Neural cell (in vitro differentiated cells): ENCODE data around the gene SORL1-AS1.

Source experiments
- H2AFZ ChIP-seq: fragments of 200-600, 300-800 bp; sonication (generic), shearing (Covaris generic); 2 replicates; pipeline ENCODE4 v1.6.0; 2014; ENCODE audit warnings: low read depth, mild to moderate bottlenecking, antibody characterized with exemption, low read length, moderate library complexity
- H3F3A ChIP-seq: fragments of 200-600 bp; shearing (Covaris generic); 2 replicates; pipeline ENCODE4 v1.6.1; 2016; ENCODE audit warnings: mild to moderate bottlenecking, moderate library complexity, mixed read lengths, antibody characterized with exemption, low read length; ENCODE audit not compliant: insufficient read depth, poor library complexity, severe bottlenecking
- H3K27ac ChIP-seq: fragments of 200-600, 300-800 bp; sonication (generic), shearing (Covaris generic); 2 replicates; pipeline ENCODE4 v1.5.1; 2014; ENCODE audit warnings: mild to moderate bottlenecking, low read length, moderate library complexity
- H3K27me3 ChIP-seq: fragments of 300-800, 200-600 bp; sonication (generic), shearing (Covaris generic); 2 replicates; pipeline ENCODE4 v1.6.0; 2014; ENCODE audit warnings: mild to moderate bottlenecking, low read depth, low read length, moderate library complexity; ENCODE audit not compliant: insufficient read depth
- H3K36me3 ChIP-seq: fragments of 300-800, 200-600 bp; sonication (generic), shearing (Covaris generic); 2 replicates; pipeline ENCODE4 v1.5.1; 2014; ENCODE audit warnings: mild to moderate bottlenecking, antibody characterized with exemption, low read length, moderate library complexity; ENCODE audit not compliant: insufficient read depth
- H3K4me2 ChIP-seq: fragments of 300-800, 200-600 bp; sonication (generic), shearing (Covaris generic); 2 replicates; pipeline ENCODE4 v1.6.0; 2014; ENCODE audit warnings: mild to moderate bottlenecking, low read length
- H3K4me3 ChIP-seq: fragments of 300-800, 200-600 bp; sonication (generic), shearing (Covaris generic); 2 replicates; pipeline ENCODE4 v1.5.1; 2014; ENCODE audit warnings: mild to moderate bottlenecking, low read length, moderate library complexity
- H3K79me2 ChIP-seq: fragments of 200-600 bp; shearing (Covaris generic); replicated peaks from 2 replicates; pipeline ENCODE4 v1.6.0; 2014; ENCODE audit warnings: mild to moderate bottlenecking, low read length, moderate library complexity; ENCODE audit not compliant: insufficient read depth
- H3K9ac ChIP-seq: fragments of 300-800, 200-600 bp; sonication (generic), shearing (Covaris generic); 2 replicates; pipeline ENCODE4 v1.6.1; 2016; ENCODE audit warnings: mild to moderate bottlenecking, low read length, mixed read lengths
- H3K9me2 ChIP-seq: fragments of 200-600 bp; shearing (Covaris generic); 2 replicates; pipeline ENCODE4 v1.6.1; 2016; ENCODE audit warnings: mild to moderate bottlenecking, low read length, mixed read lengths; ENCODE audit not compliant: insufficient read depth
- H3K9me3 ChIP-seq: fragments of 200-600, 300-800 bp; sonication (generic), shearing (Covaris generic); 2 replicates; pipeline ENCODE4 v1.6.1; 2016; ENCODE audit warnings: mild to moderate bottlenecking, mixed run types, low read length, moderate library complexity, mixed read lengths
- H4K20me1 ChIP-seq: fragments of 200-600 bp; shearing (Covaris generic); 2 replicates; pipeline ENCODE4 v1.6.1; 2016; ENCODE audit warnings: mild to moderate bottlenecking, mixed run types; ENCODE audit not compliant: insufficient read depth
- CTCF ChIP-seq: fragments of 450-650 bp; IDR thresholded peaks from 2 replicates; pipeline ENCODE4 v1.5.1; 2014; ENCODE audit warnings: antibody characterized with exemption, mild to moderate bottlenecking, moderate library complexity; ENCODE audit not compliant: poor library complexity, severe bottlenecking
- EP300 ChIP-seq: fragments of 450-650 bp; conservative IDR thresholded peaks from 2 replicates; pipeline ENCODE4 v1.6.1; 2014; ENCODE audit warnings: antibody characterized with exemption, mild to moderate bottlenecking, moderate library complexity; ENCODE audit not compliant: poor library complexity, severe bottlenecking
- EZH2 ChIP-seq: fragments of 200-600, 300-800 bp; shearing (Covaris generic), sonication (generic); IDR thresholded peaks from 2 replicates; pipeline ENCODE4 v1.6.1; 2014; ENCODE audit warnings: antibody characterized with exemption, low read length, borderline replicate concordance, mild to moderate bottlenecking; ENCODE audit not compliant: insufficient read depth, poor library complexity, severe bottlenecking
- MXI1 ChIP-seq: fragments of 450-650 bp; conservative IDR thresholded peaks from 2 replicates; pipeline ENCODE4 v1.6.1; 2014; ENCODE audit warnings: antibody characterized with exemption, mild to moderate bottlenecking; ENCODE audit not compliant: poor library complexity, severe bottlenecking
- POLR2AphosphoS5 ChIP-seq: IDR thresholded peaks from 2 replicates; pipeline ENCODE4 v1.6.1; 2012
- RAD21 ChIP-seq: fragments of 450-650 bp; conservative IDR thresholded peaks from 2 replicates; pipeline ENCODE4 v1.6.1; 2014; ENCODE audit warnings: antibody characterized with exemption, mild to moderate bottlenecking, moderate library complexity
- SMC3 ChIP-seq: fragments of 450-650 bp; conservative IDR thresholded peaks from 2 replicates; pipeline ENCODE4 v1.6.1; 2014; ENCODE audit warnings: antibody characterized with exemption, mild to moderate bottlenecking, moderate library complexity; ENCODE audit not compliant: poor library complexity
- TAF1 ChIP-seq: IDR thresholded peaks from 2 replicates; pipeline ENCODE4 v1.6.1; 2012; ENCODE audit warnings: low read depth
- TF ChIP-seq, protein P1 (sequence below): IDR thresholded peaks from 2 replicates; pipeline ENCODE4 v1.6.1; 2012; ENCODE audit warnings: borderline replicate concordance

SORL1-AS1 gene

GRCh38 chr11:121446752-121447156 is 6.0 kb downstream of the SORL1-AS1 start:
- Histone ChIP-seq H3K9ac (no peak overlapping the region), H3K36me3 (no peaks in the 10 kb centered on the region), H3K27ac (no peak overlapping the region), H2AFZ (no peak overlapping the region), H3K79me2 (no peaks in the 10 kb centered on the region), H4K20me1 (no peaks in the 10 kb centered on the region), H3K4me2 (no peak overlapping the region), H3F3A (no peaks in the 10 kb centered on the region), H3K4me3 (no peak overlapping the region), H3K9me2 (no peaks in the 10 kb centered on the region), H3K9me3 (no peaks in the 10 kb centered on the region), H3K27me3 (no peaks in the 10 kb centered on the region)
- TF ChIP-seq RAD21 = no peak
- TF ChIP-seq POLR2AphosphoS5 = no peak
- TF ChIP-seq CTCF = no peak
- TF ChIP-seq SMC3 = no peak
- no peak for TF ChIP-seq TAF1
- no peak for TF ChIP-seq EZH2
- TF ChIP-seq EP300 = no peak
- no peak for TF ChIP-seq MXI1
- TF ChIP-seq, protein P1, sequence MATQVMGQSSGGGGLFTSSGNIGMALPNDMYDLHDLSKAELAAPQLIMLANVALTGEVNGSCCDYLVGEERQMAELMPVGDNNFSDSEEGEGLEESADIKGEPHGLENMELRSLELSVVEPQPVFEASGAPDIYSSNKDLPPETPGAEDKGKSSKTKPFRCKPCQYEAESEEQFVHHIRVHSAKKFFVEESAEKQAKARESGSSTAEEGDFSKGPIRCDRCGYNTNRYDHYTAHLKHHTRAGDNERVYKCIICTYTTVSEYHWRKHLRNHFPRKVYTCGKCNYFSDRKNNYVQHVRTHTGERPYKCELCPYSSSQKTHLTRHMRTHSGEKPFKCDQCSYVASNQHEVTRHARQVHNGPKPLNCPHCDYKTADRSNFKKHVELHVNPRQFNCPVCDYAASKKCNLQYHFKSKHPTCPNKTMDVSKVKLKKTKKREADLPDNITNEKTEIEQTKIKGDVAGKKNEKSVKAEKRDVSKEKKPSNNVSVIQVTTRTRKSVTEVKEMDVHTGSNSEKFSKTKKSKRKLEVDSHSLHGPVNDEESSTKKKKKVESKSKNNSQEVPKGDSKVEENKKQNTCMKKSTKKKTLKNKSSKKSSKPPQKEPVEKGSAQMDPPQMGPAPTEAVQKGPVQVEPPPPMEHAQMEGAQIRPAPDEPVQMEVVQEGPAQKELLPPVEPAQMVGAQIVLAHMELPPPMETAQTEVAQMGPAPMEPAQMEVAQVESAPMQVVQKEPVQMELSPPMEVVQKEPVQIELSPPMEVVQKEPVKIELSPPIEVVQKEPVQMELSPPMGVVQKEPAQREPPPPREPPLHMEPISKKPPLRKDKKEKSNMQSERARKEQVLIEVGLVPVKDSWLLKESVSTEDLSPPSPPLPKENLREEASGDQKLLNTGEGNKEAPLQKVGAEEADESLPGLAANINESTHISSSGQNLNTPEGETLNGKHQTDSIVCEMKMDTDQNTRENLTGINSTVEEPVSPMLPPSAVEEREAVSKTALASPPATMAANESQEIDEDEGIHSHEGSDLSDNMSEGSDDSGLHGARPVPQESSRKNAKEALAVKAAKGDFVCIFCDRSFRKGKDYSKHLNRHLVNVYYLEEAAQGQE = no peak

- H3K9me3 ChIP-seq = no peaks in the 10 kb centered on the region
- H2AFZ ChIP-seq = no peak overlapping the region
- H3K4me3 ChIP-seq = no peak overlapping the region
- H4K20me1 ChIP-seq = no peaks in the 10 kb centered on the region
- H3K36me3 ChIP-seq = no peaks in the 10 kb centered on the region
- no peaks in the 10 kb centered on the region for H3K9me2 ChIP-seq
- no peaks in the 10 kb centered on the region for H3F3A ChIP-seq
- H3K27me3 ChIP-seq = no peaks in the 10 kb centered on the region
- H3K9ac ChIP-seq = no peak overlapping the region
- no peak overlapping the region for H3K4me2 ChIP-seq
- H3K79me2 ChIP-seq = no peaks in the 10 kb centered on the region
- TF ChIP-seq TAF1 = no peak
- no peak for TF ChIP-seq CTCF
- no peak for TF ChIP-seq SMC3
- TF ChIP-seq, protein P1 = no peak
- no peak for TF ChIP-seq POLR2AphosphoS5
- TF ChIP-seq EP300 = no peak
- TF ChIP-seq RAD21 = no peak
- H3K27ac ChIP-seq = no peak overlapping the region
Observed at GRCh38 chr11:121445071-121445768, 7.5 kb downstream of the SORL1-AS1 start.
